HG03135 (cell line): ENCODE results near the gene DGKG.

Source experiments
- ATAC-seq: cut with Tn5 transposase; IDR thresholded peaks from one replicate; pipeline ENCODE4 v1.9.1; 2021; ENCODE audit warnings: mild to moderate bottlenecking, moderate library complexity; ENCODE audit not compliant: unreplicated experiment

Gene DGKG

DNA sequence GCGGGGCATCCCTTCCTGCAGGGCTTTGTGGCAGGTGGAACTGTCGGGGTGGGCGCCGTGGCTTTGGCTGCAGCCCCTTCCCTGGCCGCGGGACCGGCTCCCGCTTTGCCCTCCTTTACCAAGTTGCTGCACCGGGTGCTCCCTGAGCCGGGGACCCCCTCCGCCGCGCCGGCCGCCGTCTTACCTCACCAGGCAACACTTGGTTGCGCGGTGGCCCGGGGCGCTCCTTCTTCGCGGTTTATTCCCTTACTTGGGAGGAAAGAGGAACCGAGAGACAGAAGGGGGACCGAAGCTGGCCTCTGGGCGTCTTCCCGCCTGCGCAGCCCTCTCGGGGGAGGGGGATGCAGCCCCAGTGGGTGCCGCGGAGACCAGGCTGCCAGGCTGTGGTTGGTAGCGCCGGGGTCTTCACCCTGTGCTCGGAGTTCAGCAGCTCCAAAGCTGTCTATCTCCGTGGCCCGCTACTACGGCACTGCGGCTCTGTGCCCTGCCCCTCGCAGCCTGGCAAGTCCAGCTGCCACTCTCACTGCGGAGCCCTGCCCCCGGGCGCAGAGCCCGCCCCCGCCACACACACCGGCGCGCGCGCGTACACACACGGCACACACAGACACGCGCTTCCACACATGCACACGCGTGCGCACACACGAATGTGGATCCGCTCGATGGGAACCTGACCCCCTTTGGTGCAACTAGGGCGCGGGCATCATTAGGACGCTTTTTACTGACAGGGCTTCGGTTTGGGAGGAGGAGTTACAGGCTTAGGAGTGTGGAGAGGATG lies at the start of gene DGKG:
TSS of gene DGKG (minus strand) at position 473 of the 775 bp plus-strand sequence. CDS start 41,775 bp downstream, outside the sequence.
- ATAC-seq = peak; percentile 55

GRCh38 chr3:186411089-186411488 lies 49.1 kb upstream of the DGKG start:
- no peak for ATAC-seq

- ATAC-seq = no peak
Measured at GRCh38 chr3:186406669-186407635, 44.9 kb upstream of the DGKG start.

DNA sequence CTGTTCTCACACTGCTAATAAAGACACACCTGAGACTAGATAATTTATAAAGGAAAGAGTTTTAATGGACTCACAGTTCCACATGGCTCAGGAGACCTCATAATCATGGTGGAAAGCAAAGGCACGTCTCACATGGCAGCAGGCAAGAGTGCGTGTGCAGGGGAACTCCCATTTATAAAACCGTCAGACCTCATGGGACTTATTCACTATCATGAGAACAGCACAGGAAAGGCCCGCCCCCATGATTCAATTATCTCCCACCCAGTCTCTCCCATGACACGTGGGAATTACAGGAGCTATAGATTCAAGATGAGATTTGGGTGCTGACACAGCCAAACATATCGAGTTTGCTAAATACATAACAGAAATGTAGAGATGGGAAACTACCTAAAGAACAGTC lies 39.5 kb upstream of the DGKG start:
- ATAC-seq = no peak

- ATAC-seq = no peak
Measured at GRCh38 chr3:186400662-186401061, 38.6 kb upstream of the DGKG start.

DNA sequence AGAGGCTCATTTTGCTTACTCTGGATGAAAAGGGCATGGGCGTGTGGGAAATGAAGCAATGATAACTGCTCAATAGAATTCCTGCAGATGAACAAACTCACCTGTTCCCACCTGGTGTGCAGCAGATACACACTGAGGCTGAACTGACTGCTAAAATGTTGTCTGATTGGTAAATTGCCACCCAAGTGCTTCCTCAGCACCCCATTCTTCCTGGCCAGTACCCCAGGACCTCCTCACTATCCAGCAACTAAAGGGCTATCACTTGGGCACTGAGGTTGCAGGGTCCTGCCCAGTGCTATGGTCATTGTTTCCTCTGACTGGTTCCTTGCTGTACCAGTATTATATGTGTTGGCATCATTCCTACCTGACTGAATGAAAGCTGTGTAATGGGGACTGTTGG lies 38.0 kb upstream of the DGKG start:
- no peak for ATAC-seq

- no peak for ATAC-seq
Measured at GRCh38 chr3:186394566-186395217, 32.7 kb upstream of the DGKG start.

DNA sequence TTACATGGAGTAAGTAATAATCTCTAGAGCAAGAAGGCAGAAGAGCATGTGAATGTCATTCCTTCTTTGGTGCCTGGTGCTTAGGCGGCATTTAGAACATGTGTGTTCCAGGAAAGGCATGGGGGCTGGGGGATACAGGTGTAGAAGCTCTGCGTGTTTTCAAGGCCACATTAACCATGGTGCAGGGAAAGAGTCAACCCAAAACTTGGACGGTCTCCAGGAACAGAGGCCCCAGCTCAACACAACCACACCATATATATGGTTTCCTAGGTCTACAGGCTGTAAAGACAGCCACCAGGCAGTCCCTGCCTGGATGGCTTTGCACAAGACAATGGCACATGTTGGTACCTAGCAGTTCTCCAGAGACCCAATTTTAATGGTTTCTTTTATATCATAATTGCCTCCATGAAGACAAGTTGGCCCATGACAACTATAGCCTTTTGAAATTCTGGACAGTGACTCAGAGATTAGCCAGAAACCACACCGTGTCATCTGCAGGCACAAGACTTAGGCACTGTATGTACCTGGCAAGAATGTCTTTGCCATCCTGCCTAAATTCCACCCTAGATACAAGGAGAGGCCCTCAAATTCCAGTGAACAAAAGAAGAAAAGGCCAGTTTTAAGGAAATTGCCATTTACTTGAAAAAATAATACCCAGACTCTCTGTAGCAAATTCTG lies 25.0 kb upstream of the DGKG start:
- ATAC-seq = no peak

GRCh38 chr3:186385856-186386602 lies 24.0 kb upstream of the DGKG start:
- no peak for ATAC-seq

DNA sequence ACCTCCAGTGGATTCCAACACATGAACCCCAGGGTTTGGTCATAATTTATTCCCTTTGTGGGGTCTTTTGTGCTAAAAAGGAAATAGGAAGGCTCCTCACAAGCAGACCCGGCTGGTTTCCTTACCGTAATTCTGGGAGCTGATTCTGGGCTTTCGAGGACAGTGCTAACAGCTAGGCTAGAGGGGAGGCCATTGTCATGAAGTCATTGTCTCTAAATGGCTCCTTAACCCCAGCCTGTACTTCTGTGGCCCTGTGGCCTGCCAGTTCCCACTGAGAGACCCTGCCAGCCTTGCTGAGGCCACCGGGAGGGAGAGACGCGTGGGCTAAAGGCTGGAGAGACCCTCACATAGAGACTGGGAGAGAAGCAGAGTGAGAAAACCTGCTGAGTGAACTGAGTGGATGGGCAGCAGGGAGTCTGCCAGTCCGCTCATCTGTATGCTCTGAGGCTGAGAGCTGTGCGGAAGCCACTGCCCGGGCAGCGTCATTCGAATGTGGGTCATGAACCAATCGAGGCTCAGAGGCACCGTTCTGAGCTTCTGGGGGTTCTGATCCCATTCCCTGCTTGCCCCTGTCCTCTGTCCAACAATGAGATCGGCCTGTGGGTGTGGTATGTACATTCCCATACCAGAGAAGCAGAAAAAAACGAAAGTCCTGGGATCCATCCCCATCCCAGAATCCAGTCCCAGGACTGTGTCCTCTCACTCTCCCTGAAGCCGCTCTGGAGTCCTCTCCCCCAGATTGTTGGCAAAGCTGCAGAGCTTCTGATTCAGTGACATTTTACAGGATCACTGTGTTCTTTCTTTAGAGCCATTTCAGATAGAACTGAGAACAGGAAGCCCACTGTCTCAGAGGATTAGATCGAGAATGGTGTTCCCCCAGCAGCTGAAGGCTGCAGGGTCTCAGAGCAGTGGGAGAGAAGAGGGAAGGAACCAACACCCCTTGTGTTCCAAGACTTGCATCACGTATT lies 21.3 kb upstream of the DGKG start:
- no peak for ATAC-seq

DNA sequence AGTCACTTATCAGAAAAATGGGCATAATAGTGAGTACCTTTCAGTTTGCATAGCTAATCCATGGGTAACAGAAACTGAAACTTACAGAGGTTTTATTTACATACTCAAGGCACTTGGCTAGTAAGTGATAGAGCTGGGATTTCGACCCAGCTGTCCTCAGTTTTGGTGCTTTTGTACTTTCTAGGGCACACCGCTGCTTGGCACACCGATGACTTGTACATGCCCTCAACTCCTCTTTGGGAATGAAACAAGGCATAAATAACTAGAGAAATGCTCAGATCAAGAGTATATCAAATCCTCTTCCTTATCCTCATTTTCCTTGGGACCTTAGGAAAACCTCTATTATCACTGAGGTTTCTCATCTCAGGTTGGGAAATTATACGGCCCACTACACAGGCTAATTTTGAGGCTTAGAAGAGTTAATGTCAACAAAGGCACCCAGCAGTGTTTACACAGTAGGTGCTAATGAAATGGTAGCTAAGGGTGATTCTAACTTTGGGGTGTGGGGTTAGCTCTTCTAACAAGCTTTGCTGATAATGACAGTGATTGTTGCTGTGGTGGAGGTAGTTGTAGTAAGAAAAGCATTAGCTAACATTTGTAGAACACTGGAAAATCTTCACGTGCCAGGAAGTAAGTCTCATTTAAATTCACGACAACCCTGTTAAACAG lies 20.3 kb upstream of the DGKG start:
- peak; percentile 79 for ATAC-seq

- no peak for ATAC-seq
Measured at GRCh38 chr3:186381424-186382216, 19.6 kb upstream of the DGKG start.

DNA sequence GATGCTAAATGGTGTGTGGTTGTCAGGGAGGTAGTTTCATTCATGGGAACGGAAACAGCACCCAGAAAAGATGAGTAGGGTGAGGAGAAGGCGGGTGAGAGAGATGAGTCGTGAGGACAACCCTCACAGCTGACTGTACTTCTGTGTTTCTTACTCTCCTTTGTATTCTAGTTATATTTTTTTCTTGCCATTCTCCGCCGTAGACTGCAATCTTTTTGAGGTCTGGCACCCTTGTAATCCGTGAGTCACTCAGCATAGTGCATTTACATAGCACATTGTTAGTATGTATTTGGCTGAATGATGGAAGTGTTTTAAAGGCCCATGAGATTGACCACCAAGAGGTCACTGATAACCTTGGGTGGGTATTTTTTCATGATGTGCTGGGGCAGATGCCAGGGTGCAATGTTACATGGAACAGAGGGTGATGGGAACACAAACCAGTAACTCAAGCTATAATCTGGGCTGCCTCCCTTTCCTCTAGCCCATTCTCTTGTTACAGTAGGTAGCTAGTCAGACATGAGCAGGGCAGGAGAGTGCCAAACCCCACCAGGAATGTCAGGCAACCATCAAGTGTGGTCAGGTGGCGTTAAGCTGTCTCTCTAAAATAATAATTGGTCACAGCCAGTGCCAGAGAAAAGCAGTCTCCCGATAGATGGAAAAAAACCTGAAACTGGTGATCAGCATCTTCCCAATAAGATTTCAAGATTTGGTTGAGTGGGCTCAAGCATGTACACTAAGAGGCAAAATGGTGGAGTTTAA lies 18.8 kb upstream of the DGKG start:
- no peak for ATAC-seq

DNA sequence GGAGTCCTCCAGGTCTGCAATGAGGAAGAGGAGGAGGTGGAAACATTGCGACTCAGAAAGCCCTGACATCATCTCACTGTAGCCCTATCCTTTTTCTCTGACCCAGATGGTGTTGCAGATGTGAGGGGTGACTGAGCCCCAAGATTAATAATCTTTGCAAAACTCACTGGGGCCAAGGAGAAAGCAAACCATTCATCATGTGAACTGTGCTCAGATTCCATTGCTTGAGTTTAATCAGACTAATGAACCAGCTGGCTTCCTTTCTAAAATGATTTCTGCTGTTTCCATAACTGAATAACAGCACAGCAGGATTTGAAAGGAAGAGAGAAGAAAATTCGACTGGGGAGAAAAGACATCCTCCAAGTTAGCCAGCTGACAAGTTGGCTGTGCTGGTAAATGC lies 13.4 kb upstream of the DGKG start:
- ATAC-seq = no peak

DNA sequence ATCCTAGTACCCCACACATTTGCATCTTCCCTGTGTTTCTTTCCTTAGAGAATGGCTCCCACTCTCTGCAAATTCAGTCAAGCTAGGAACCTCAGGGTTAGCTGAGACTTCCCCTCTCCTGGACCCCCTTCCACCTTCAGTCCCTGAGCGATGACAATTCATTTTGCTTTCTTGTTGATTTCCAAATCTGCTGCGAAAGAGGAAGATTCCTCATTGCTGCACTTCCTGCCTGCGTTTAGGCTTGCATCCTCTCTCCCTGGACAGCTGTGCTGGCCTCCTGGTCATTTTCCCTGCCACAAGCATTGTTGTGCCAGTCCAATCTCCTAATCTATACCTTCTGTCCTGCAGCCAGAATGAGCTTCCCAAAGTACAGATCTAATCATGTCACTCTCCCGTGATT lies 12.3 kb upstream of the DGKG start:
- ATAC-seq = no peak

DNA sequence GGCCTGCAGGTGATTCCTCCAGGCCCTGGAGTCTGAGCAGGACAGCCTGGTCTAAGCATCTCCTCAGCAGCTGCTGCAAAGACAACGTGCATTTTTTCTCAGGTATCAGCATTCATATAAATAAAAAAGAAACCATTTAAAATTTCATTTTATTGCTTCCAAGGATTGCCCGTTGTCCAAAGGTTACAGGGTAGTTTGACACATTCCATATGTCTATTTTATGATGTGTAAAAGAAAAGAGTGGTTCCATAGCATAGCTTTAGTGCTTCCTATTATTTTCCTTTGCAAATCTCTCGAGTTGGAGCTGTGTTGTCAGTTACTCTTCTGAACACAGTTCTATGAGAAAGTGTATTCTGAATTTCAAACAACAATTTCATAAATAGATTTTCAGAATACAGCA lies 7.2 kb upstream of the DGKG start:
- no peak for ATAC-seq

- no peak for ATAC-seq
Measured at GRCh38 chr3:186368717-186369116, 6.7 kb upstream of the DGKG start.
